Stimulated activated CD8-positive, alpha-beta memory T cell treated with anti-CD3 and anti-CD28 coated beads, Interleukin-12 subunit alpha, Interleukin-12 subunit beta, amount 100 ng/mL, for 4 hours (primary cell): ENCODE results near the gene ANKS1A.

Experiments used
- DNase-seq: peaks from one replicate; pipeline ENCODE4 v3.0.0-alpha.2; 2020; ENCODE audit warnings: low read depth

ANKS1A gene

GRCh38 chr6:35041086-35041861 is 152.2 kb downstream of the ANKS1A start:
- no peak for DNase-seq

DNA sequence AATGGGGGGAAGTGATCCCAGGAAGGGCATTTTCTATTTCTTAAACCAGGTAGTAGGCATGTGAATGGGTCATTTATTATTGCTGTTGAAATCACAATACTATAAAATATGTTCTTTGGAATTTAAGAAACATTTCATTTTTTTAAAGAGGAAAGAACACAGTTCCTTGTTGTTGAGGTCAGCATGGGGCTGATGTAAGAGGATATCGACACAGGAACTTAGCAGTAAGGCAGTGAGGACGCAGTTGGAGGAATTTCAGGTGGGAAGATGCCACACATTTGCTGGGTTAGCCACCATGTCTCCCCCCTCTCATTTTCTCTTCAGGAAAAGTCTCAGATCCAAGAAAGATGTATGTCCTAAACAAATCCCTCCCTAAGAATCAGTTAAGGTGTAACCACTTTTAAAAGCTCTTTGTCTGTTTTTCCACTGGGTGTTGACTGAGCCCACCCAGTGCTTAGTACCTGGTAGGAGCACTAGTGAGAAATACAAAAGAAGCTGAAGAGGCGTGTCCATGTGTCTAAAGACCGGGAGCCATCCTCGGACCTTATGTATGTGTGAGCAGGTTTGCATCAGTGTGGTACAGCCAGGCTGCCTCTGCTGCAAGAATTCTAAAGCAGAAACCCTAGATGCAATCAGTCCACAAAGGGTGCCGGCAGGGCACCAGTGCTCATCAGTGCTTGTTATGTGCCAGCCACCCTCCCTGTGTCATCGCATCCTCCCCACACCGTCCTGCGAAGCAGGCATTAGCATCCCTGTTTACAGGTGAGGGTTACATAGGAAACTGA is 153.2 kb downstream of the ANKS1A start:
- DNase-seq: no peak

GRCh38 chr6:35043381-35044130 is 154.5 kb downstream of the ANKS1A start:
- no peak for DNase-seq

GRCh38 chr6:35044145-35044745 is 155.2 kb downstream of the ANKS1A start:
- no peak for DNase-seq

DNA sequence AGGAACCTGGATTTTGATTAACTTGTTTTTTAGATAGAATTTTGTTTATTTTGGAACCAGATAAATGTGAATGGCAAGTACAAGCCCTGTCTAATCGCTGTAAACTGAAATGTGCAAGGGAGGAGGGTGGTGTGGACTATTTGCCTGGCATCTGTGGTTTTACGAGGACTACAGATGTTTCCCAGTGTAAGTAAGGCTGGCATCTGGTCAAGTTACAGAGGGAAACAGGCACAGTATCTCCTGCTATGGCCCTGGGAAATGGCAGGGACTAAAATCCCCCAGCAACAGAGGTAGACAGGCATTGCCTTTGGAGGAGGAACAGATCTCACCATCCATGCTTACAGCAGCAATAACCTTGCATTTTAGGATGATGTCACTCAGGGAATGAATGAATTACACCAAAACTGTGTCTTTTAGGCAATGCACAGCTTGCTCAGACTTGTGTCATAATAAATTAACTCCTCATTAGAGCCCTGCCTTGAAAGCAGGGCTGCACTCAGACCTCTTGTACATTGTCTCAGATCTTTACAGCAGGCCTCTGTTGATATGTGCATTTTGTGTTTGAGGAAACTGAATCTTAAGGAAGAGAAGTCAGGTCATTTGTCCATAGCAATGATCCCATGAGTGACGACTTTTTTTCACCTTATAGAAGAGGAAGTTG is 155.8 kb downstream of the ANKS1A start:
- no peak for DNase-seq

DNA sequence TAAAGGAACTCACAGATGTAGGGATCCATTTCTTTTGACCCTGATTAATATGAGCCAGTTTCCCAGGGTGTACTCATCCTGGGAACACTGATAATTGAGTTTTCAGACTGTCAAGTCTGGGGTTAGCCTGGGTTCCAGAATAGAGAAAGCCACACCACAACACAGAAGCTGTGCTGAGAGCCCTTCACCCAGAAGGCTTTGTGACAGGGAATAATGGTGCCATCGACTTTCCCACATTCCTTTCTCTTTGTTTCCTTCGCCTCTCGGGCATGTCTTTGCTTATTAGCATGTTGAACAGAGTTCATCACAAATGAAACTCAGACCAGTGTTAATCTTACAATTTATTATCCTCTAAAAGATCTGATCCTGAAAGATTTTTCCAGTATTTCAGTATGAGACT is 157.0 kb downstream of the ANKS1A start:
- no peak for DNase-seq

GRCh38 chr6:35046862-35047261 is 157.8 kb downstream of the ANKS1A start:
- DNase-seq: no peak

GRCh38 chr6:35047265-35048011 is 158.4 kb downstream of the ANKS1A start:
- no peak for DNase-seq

DNA sequence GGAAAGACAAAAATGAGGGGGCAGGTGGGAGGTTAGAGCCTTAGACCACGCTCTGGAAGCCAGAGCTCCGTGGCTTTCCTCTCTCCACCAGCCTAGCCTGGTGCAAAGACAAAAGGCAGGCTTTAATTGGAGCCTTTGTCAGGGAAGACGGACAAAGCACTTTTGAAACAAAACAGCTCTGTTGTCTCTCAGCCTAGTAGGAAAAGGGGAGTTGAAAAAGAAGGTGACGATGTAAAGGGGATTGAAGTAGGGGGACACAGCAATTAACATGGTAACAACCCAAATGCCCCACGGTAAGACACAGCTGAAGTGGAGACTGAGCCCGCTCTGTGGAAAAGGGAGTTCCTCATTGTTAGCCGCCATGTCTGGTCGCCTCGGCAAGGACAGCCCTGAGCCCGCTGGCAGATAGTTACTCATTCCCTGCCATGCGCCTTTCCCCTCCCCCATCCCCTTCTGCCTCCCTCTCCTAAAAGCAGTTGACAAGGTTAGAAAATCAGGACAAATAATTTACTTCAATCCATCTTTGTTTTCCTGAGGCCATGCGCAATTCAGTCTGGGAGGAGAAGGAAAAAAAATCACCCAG is 159.1 kb downstream of the ANKS1A start:
- DNase-seq: no peak

GRCh38 chr6:35048631-35049083 is 159.6 kb downstream of the ANKS1A start:
- no peak for DNase-seq

DNA sequence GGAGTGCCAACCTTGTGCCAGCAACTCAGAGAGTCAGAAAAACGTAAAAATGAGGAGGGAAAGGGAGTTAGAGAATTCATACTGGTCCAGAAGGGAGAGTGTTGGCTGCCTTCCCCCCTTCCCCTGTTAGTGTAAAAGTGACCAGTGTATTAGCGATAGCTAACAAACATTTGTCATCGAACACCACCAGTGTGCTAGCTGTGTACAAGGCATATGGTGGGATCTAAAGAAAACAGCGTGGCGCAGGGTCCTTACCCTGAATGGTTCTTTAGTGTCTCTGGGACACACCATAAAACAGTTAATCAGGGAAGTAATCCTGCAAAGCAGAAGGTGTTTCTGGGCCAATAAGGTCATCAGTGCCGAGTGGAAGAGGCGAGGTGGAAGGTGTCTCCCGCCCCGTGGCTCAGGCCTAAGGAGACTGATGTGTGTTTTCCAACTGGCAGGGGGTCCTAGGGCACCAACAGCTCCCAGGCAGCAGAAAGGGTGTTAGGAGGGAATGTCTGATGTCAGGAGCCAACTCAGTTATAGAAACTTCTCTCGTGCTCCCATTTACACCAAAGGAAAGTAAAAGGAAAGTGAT is 160.2 kb downstream of the ANKS1A start:
- DNase-seq: no peak

DNA sequence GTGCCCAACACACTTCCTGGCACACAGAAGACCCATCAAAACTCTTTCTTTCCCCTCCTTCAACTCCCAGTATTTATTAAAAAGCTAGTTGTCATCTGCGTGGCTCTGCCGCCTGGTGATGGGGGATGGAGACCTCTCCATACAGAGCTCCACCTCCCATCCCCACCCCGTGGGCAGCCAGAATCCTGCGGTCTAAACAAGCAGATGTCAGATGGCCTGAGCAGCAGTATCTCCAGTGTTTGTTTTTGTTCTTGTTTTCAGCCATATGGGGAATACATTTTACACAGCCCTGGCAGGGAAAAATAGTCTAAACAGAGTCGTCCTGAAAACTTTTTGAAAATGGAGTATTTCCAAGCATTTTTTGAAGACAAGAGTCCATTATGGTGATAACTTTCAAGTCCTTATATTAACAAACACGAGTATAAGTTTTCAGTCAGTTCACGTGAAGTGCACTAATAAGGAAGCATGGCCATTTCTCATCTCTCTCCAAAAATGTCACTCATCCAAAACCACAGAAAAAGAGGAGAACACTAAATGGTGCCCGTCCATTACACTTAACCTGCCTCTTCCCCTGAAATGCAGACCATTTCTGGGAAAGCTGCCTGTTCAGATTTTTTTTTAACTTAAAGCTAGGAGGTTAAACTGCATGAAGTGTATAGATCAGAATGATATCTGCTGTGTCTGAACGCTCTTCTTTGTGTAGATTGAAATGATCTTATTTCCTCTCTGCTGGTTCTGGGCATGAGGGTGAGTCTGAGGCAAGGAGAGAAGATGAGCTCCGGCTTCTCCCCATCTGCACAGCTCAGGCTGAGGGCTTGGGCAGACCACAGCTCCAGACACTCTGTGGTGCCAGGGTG is 161.1 kb downstream of the ANKS1A start:
- no peak for DNase-seq

GRCh38 chr6:35050757-35051330 is 161.8 kb downstream of the ANKS1A start:
- no peak for DNase-seq

DNA sequence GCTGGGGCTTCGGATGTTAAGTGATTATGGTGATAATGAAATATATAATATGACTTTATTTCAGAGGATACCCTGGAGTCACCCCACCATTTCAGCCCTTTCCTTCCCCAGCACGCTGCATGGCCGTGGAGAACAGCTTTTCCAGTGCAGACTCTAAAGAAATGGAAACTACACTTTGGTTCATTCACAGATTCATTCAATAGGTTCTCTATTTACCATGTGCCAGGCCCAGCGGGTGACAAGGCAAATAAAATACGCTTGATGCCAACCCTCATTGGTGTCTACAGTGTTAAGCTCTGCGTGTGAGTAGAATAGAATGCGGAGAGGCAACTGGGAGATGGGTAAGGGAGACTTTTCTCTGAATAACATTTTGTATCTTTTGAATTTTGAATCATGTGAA is 162.3 kb downstream of the ANKS1A start:
- no peak for DNase-seq

DNA sequence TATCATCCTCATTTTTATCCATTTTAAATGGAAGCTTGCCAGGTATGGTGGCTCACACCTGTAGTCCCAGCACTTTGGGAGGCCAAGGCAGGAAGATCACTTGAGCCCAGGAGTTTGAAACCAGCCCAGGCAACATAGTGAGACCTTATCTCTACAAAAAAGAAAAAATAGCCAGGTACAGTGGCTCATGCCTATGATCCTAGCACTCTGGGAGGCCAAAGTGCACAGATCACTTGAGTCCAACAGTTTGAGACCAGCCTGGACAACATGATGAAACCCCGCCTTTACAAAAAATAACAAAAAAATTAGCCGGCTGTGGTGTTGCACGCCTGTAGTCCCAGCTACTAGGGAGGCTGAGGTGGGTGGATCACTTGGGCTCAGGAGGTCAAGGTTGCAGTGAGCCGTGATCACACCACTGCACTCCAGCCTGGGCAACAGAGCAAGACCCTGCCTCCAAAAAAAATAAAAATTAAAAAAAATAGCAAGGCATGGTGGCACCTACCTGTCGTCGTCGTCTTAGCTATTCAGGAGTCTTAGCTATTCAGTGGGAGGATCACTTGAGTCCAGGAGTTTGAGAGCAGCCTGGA is 163.0 kb downstream of the ANKS1A start:
- DNase-seq: no peak

GRCh38 chr6:35052694-35053565 is 163.9 kb downstream of the ANKS1A start:
- DNase-seq: no peak

GRCh38 chr6:35053701-35054100 is 164.6 kb downstream of the ANKS1A start:
- no peak for DNase-seq
